ENCODE results near the gene BTNL2.

GRCh38 chr6:32386040-32386439, 20.9 kb downstream of the BTNL2 start:
- TF ChIP-seq CTCF (conservative IDR thresholded peaks at IDR 0.05) (no peak), EZH2 (IDR thresholded peaks at IDR 0.05; ENCODE audit: low read depth) (no peak)
